Measurements from ENCODE around the gene SARDH.

GRCh38 chr9:133710661-133711427 is 27.3 kb downstream of the SARDH start:
- no peak for TF ChIP-seq CTCF (IDR thresholded peaks at IDR 0.05)
- TF ChIP-seq POLR2A (IDR thresholded peaks at IDR 0.05; ENCODE audit: low read depth) = no peak
- TF ChIP-seq EP300 (IDR thresholded peaks at IDR 0.05) = no peak

Measured in esophagus muscularis mucosa (tissue), 4 donors.